Suprapubic skin (tissue), 4 donors: Measurements from ENCODE around the gene C2orf42.

Experiments used
- CTCF ChIP-seq, 2 donors: fragments of 200-600 bp in 1 of 2; fragments of 450-650 bp in 1 of 2; sonication (generic) in 1 of 2; IDR thresholded peaks; one replicate each; pipeline ENCODE4 v1.5.1; 2016 to 2019; ENCODE audit warnings: antibody characterized with exemption in 2 of 2, mild to moderate bottlenecking in 1 of 2, moderate library complexity in 1 of 2
- POLR2A ChIP-seq, 2 donors: fragments of 450-650 bp; IDR thresholded peaks; one replicate each; pipeline ENCODE4 v1.6.1; 2017; ENCODE audit warnings: antibody characterized with exemption in 2 of 2, mild to moderate bottlenecking in 2 of 2, moderate library complexity in 2 of 2
- POLR2AphosphoS5 ChIP-seq, 3 donors: sonication (generic); formaldehyde crosslinking; IDR thresholded peaks; one replicate each; pipeline ENCODE4 v1.6.1; 2017; ENCODE audit warnings: antibody characterized with exemption in 3 of 3

GRCh38 chr2:70144443-70145143, 46.2 kb downstream of the C2orf42 start:
- no peak for TF ChIP-seq CTCF (IDR thresholded peaks at IDR 0.05)
- no peak for TF ChIP-seq POLR2A (IDR thresholded peaks at IDR 0.05)
- no peak for TF ChIP-seq POLR2AphosphoS5 (IDR thresholded peaks at IDR 0.05)
